Neuronal stem cell (in vitro differentiated cells): ENCODE data around the gene TPD52L1.

Experiments
- DNase-seq: peaks from one replicate; pipeline ENCODE4 v3.0.0-alpha.2; 2013; ENCODE audit warnings: low spot score
- H2AFZ ChIP-seq: one replicate; pipeline ENCODE4 v1.6.1; 2013; ENCODE audit warnings: mild to moderate bottlenecking, low read length, inconsistent platforms
- H2AK5ac ChIP-seq: 2 replicates; pipeline ENCODE4 v1.6.1; 2013; ENCODE audit warnings: low read depth, mild to moderate bottlenecking, inconsistent platforms, low read length, moderate library complexity, mixed read lengths
- H2BK120ac ChIP-seq: 2 replicates; pipeline ENCODE4 v1.6.1; 2013; ENCODE audit warnings: low read depth, mild to moderate bottlenecking, inconsistent platforms, low read length, moderate library complexity, mixed read lengths
- H2BK12ac ChIP-seq: one replicate; pipeline ENCODE4 v1.6.1; 2013; ENCODE audit warnings: low read length, inconsistent platforms
- H2BK15ac ChIP-seq: 2 replicates; pipeline ENCODE4 v1.6.1; 2013; ENCODE audit warnings: mild to moderate bottlenecking, low read length, inconsistent platforms, mixed read lengths
- H2BK5ac ChIP-seq: one replicate; pipeline ENCODE4 v1.6.1; 2013; ENCODE audit warnings: inconsistent platforms, mild to moderate bottlenecking, low read length, moderate library complexity
- H3K14ac ChIP-seq: one replicate; pipeline ENCODE4 v1.6.1; 2013; ENCODE audit warnings: low read length, inconsistent platforms
- H3K18ac ChIP-seq: 2 replicates; pipeline ENCODE4 v1.6.1; 2013; ENCODE audit warnings: low read length, inconsistent platforms
- H3K23ac ChIP-seq: 2 replicates; pipeline ENCODE4 v1.6.1; 2013; ENCODE audit warnings: low read depth, mild to moderate bottlenecking, mixed read lengths, low read length, inconsistent platforms; ENCODE audit not compliant: poor library complexity
- H3K27ac ChIP-seq: replicated peaks from 3 replicates; pipeline ENCODE4 v1.5.1; 2013; ENCODE audit warnings: low read length, inconsistent platforms
- H3K27me3 ChIP-seq, 3 experiments: 2 replicates each; pipeline ENCODE4 v1.6.1; 2013; ENCODE audit warnings: low read length in 3 of 3, mild to moderate bottlenecking in 2 of 3, inconsistent platforms in 1 of 3, low read depth in 1 of 3, mixed read lengths in 1 of 3, moderate library complexity in 1 of 3; ENCODE audit not compliant: control insufficient read depth in 3 of 3, insufficient read depth in 3 of 3
- H3K36me3 ChIP-seq, 2 donors: replicated peaks in 1 of 2; 2 replicates each; pipeline ENCODE4 v1.6.1; 2013; ENCODE audit warnings: low read length in 2 of 2; ENCODE audit not compliant: control insufficient read depth in 2 of 2, insufficient read depth in 2 of 2
- H3K4ac ChIP-seq: 2 replicates; pipeline ENCODE4 v1.6.1; 2013; ENCODE audit warnings: inconsistent platforms, mild to moderate bottlenecking, low read length, moderate library complexity
- H3K4me1 ChIP-seq, 2 donors: 1 replicate in 1 of 2; 2 replicates in 1 of 2; pipeline ENCODE4 v1.6.1; 2013; ENCODE audit warnings: low read length in 2 of 2, low read depth in 1 of 2; ENCODE audit not compliant: control insufficient read depth in 2 of 2, insufficient read depth in 1 of 2
- H3K4me2 ChIP-seq: one replicate; pipeline ENCODE4 v1.6.1; 2013; ENCODE audit warnings: mild to moderate bottlenecking, low read length, inconsistent platforms; ENCODE audit not compliant: insufficient read depth, poor library complexity, severe bottlenecking
- H3K4me3 ChIP-seq, 2 donors: 2 replicates each; pipeline ENCODE4 v1.5.1; 2013; ENCODE audit warnings: low read length in 2 of 2, mild to moderate bottlenecking in 2 of 2, inconsistent platforms in 1 of 2, moderate library complexity in 1 of 2
- H3K79me1 ChIP-seq: one replicate; pipeline ENCODE4 v1.6.1; 2013; ENCODE audit warnings: low read depth, mild to moderate bottlenecking, inconsistent platforms, low read length, moderate library complexity
- H3K9ac ChIP-seq: one replicate; pipeline ENCODE4 v1.6.1; 2013; ENCODE audit warnings: mild to moderate bottlenecking, low read depth, low read length, inconsistent platforms; ENCODE audit not compliant: poor library complexity
- H3K9me3 ChIP-seq, 2 donors: replicated peaks in 1 of 2; 2 replicates each; pipeline versions ENCODE3 to v1.6.1; 2013; ENCODE audit warnings: low read length in 2 of 2, mild to moderate bottlenecking in 2 of 2, inconsistent platforms in 1 of 2, low read depth in 1 of 2, mixed read lengths in 1 of 2, moderate library complexity in 1 of 2; ENCODE audit not compliant: control insufficient read depth in 2 of 2, insufficient read depth in 1 of 2
- H4K8ac ChIP-seq: one replicate; pipeline ENCODE4 v1.6.1; 2013; ENCODE audit warnings: low read depth, mild to moderate bottlenecking, inconsistent platforms, low read length, moderate library complexity
- H4K91ac ChIP-seq: one replicate; pipeline ENCODE4 v1.6.1; 2013; ENCODE audit warnings: low read length, low read depth, mild to moderate bottlenecking, inconsistent platforms; ENCODE audit not compliant: poor library complexity
- WGBS, 2 donors: extraction: QIAGEN DNeasy Blood & Tissue Kit; methylation state at CpG; one replicate each; pipeline ENCODE4 v1.1.7; 2013; ENCODE audit warnings: missing lambda C conversion rate in 2 of 2, mixed read lengths in 1 of 2; ENCODE audit not compliant: insufficient read length in 2 of 2, insufficient replicate concordance in 1 of 2; ENCODE audit errors: extremely low coverage in 2 of 2; 5-methylcytosine and 5-hydroxymethylcytosine counted together

Gene TPD52L1

GRCh38 chr6:125188594-125189203 is 35.1 kb downstream of the TPD52L1 start:
- H3K14ac ChIP-seq: no peak overlapping the region
- no peak overlapping the region for H2BK15ac ChIP-seq
- no peak overlapping the region for H3K9ac ChIP-seq
- no peak overlapping the region for H2AK5ac ChIP-seq
- DNase-seq: no peak
- H2BK12ac ChIP-seq: no peak overlapping the region
- H2BK5ac ChIP-seq: no peak overlapping the region
- H3K4me1 ChIP-seq: peaks cover 3 to 4% of the 10 kb centered on the region in 2 donors
- no peak overlapping the region for H3K23ac ChIP-seq
- H3K36me3 ChIP-seq: no peaks in the 10 kb centered on the region
- H3K79me1 ChIP-seq: no peaks in the 10 kb centered on the region
- H3K27ac ChIP-seq: no peak overlapping the region
- H3K4ac ChIP-seq: no peak overlapping the region
- H3K4me2 ChIP-seq: no peak overlapping the region
- no CpG with 5 or more reads among the region's 1 CpG for WGBS, 2 donors
- H4K91ac ChIP-seq: no peak overlapping the region
- no peak overlapping the region for H3K4me3 ChIP-seq
- no peaks in the 10 kb centered on the region for H3K9me3 ChIP-seq
- H4K8ac ChIP-seq: no peak overlapping the region
- no peaks in the 10 kb centered on the region for H3K27me3 ChIP-seq
- H2BK120ac ChIP-seq: no peak overlapping the region
- H2AFZ ChIP-seq: no peak overlapping the region
- H3K18ac ChIP-seq: no peak overlapping the region

- Histone ChIP-seq H3K23ac (no peak overlapping the region), H3K79me1 (no peaks in the 10 kb centered on the region), H3K4ac (no peak overlapping the region), H3K4me3 (no peak overlapping the region), H2BK120ac (no peak overlapping the region), H2AK5ac (no peak overlapping the region), H3K36me3 (no peaks in the 10 kb centered on the region), H3K9me3 (no peaks in the 10 kb centered on the region), H3K9ac (no peak overlapping the region), H3K18ac (no peak overlapping the region), H3K4me2 (no peak overlapping the region), H4K91ac (no peak overlapping the region), H2AFZ (no peak overlapping the region), H4K8ac (no peak overlapping the region), H3K27ac (no peak overlapping the region), H2BK15ac (no peak overlapping the region), H2BK12ac (no peak overlapping the region), H3K27me3 (no peaks in the 10 kb centered on the region), H3K4me1 (peaks cover 3 to 4% of the 10 kb centered on the region in 2 donors), H3K14ac (no peak overlapping the region), H2BK5ac (no peak overlapping the region)
- no peak for DNase-seq
- WGBS, 2 donors: no CpG with 5 or more reads among the region's 1 CpG
Observed at GRCh38 chr6:125189494-125189893, 35.9 kb downstream of the TPD52L1 start.

GRCh38 chr6:125190667-125191066 is 37.1 kb downstream of the TPD52L1 start:
- no peak overlapping the region for H3K27ac ChIP-seq
- no peak overlapping the region for H3K9ac ChIP-seq
- no peak overlapping the region for H2AFZ ChIP-seq
- H2BK5ac ChIP-seq: no peak overlapping the region
- no peaks in the 10 kb centered on the region for H3K36me3 ChIP-seq
- H3K79me1 ChIP-seq: no peaks in the 10 kb centered on the region
- H3K9me3 ChIP-seq: no peaks in the 10 kb centered on the region
- no peak overlapping the region for H4K91ac ChIP-seq
- H3K4me1 ChIP-seq: peaks cover 3 to 4% of the 10 kb centered on the region in 2 donors
- H3K4me3 ChIP-seq: no peak overlapping the region
- DNase-seq: no peak
- no peak overlapping the region for H3K18ac ChIP-seq
- no peak overlapping the region for H3K4ac ChIP-seq
- H2BK12ac ChIP-seq: no peak overlapping the region
- no peak overlapping the region for H2BK15ac ChIP-seq
- no peak overlapping the region for H2AK5ac ChIP-seq
- no CpG with 5 or more reads among the region's 4 CpGs for WGBS, 2 donors
- no peak overlapping the region for H3K23ac ChIP-seq
- H4K8ac ChIP-seq: no peak overlapping the region
- H2BK120ac ChIP-seq: no peak overlapping the region
- H3K27me3 ChIP-seq: no peaks in the 10 kb centered on the region
- H3K14ac ChIP-seq: no peak overlapping the region
- H3K4me2 ChIP-seq: no peak overlapping the region

DNA sequence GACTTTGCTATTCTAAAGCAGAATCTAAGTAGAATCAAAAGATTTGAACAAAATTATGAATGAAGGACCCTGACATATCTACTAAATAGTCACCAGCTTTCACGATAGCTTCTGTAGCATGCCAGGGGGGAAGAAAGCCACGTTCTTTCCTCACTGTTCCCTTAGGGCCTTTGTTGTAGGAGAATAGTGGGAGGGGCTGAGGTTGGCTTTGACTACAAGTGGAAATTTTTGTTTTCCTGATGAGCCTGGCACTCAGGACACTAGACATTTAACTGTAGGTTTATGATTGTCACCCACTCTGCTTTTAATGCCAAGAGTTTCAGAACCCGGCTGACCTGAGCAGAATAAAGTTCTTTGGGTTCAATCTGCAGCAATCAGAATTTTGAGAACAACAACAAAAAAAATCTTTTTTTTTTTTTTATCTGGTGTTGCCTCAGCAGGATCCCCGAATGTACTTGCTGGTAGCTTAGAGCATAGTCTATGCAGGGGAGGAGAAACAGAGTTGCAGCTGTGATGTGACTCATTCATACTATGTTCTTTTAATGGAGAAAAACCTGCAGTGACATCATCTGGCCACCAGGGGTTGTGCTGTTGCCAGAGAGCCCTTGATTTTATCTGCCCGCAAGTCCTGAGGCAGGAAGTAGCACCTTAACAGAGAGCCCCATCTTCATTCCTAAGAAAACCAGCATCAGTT is 38.5 kb downstream of the TPD52L1 start:
- no peak overlapping the region for H3K4me2 ChIP-seq
- peak; percentile 31 for DNase-seq
- no peaks in the 10 kb centered on the region for H3K36me3 ChIP-seq
- H2AFZ ChIP-seq: no peak overlapping the region
- H2BK15ac ChIP-seq: no peak overlapping the region
- no peaks in the 10 kb centered on the region for H3K27me3 ChIP-seq
- H3K27ac ChIP-seq: no peak overlapping the region
- no peak overlapping the region for H2BK12ac ChIP-seq
- H2BK5ac ChIP-seq: no peak overlapping the region
- H3K9me3 ChIP-seq: no peaks in the 10 kb centered on the region
- peaks cover 3 to 4% of the 10 kb centered on the region in 2 donors for H3K4me1 ChIP-seq
- no peak overlapping the region for H3K4ac ChIP-seq
- H3K18ac ChIP-seq: no peak overlapping the region
- no peak overlapping the region for H4K8ac ChIP-seq
- H2BK120ac ChIP-seq: no peak overlapping the region
- H3K14ac ChIP-seq: no peak overlapping the region
- no peak overlapping the region for H2AK5ac ChIP-seq
- H3K79me1 ChIP-seq: no peaks in the 10 kb centered on the region
- no peak overlapping the region for H3K23ac ChIP-seq
- no peak overlapping the region for H3K4me3 ChIP-seq
- no CpG with 5 or more reads among the region's 5 CpGs for WGBS, 2 donors
- no peak overlapping the region for H4K91ac ChIP-seq
- H3K9ac ChIP-seq: no peak overlapping the region
